Liver (tissue), 3 donors: ENCODE results near the gene CPNE8.

Source experiments
- CTCF ChIP-seq: fragments of 150-350 bp; IDR thresholded peaks from 2 replicates; pipeline ENCODE4 v1.5.1; 2017; ENCODE audit warnings: improper control_type of control experiment, low read depth, low read length; ENCODE audit not compliant: missing input control
- GABPA ChIP-seq, 2 donors: IDR thresholded peaks in 1 of 2; conservative IDR thresholded peaks in 1 of 2; 2 replicates each; pipeline ENCODE4 v1.6.1; 2016; ENCODE audit warnings: antibody characterized with exemption in 2 of 2, mild to moderate bottlenecking in 1 of 2, moderate library complexity in 1 of 2
- HNF4G ChIP-seq: IDR thresholded peaks from 2 replicates; pipeline ENCODE4 v1.6.1; 2016; ENCODE audit warnings: antibody characterized with exemption
- SP1 ChIP-seq: IDR thresholded peaks from 2 replicates; pipeline ENCODE4 v1.6.1; 2018; ENCODE audit warnings: antibody characterized with exemption, mild to moderate bottlenecking
- TF ChIP-seq, protein P1 (sequence below): IDR thresholded peaks from 2 replicates; pipeline ENCODE4 v1.6.1; 2016; ENCODE audit warnings: antibody characterized with exemption
- donor health status: healthy.
- donor health status: healthy.

DNA sequence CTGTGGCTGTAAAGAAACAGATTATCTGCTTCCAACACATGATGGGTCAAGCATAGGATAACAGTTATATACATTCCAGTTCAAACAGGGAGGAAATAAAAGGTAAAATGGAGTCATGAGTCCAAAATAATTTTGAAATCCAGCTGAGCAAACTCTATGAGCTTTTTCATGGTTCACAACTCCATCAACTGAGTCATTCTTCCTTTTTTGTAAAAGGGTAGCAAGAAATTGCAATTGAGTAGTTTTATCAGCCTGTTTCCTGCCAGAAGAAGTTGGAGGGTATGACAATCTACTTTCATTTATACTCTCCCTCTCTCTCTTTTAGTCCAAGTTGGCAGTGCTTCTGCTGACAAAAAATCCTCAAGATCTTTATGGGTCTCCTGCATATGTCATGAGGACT, 95.6 kb downstream of the CPNE8 start:
- TF ChIP-seq, protein P1, sequence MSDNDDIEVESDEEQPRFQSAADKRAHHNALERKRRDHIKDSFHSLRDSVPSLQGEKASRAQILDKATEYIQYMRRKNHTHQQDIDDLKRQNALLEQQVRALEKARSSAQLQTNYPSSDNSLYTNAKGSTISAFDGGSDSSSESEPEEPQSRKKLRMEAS = no peak
- no peak for TF ChIP-seq CTCF
- no peak for TF ChIP-seq SP1
- no peak for TF ChIP-seq HNF4G
- TF ChIP-seq GABPA (IDR thresholded peaks at IDR 0.05 in 1 of 2, conservative IDR thresholded peaks at IDR 0.05 in 1 of 2) = no peak
